PC-9 (cell line): ENCODE data around the gene PCAT6. TPM values are rescaled to one million over a fixed set of nuclear protein-coding genes. Genes with fewer than 3 reads are reported as not detected.
"Not testable (repeated sequence)": the region's sequence is repeated elsewhere in the genome, so short reads cannot be mapped to it uniquely, and the experiment has no call there.

Source experiments
- BruUV-seq: library from RNA; stranded (reverse); fragments of 400-500 nt; replicated peaks from 2 replicates; lab custom pipeline; 2021; lab: Mats Ljungman, UMichigan
- CTCF ChIA-PET: fragments of 300-600 bp; sonication (Branson Sonifier 250); formaldehyde crosslinking; loops from one replicate; lab custom pipeline; 2022; ENCODE audit warnings: antibody characterized with exemption; lab: Charles Lee
- POLR2A ChIA-PET: fragments of 300-600 bp; sonication (Branson Sonifier 250); formaldehyde crosslinking; loops from one replicate; lab custom pipeline; 2022; ENCODE audit warnings: antibody characterized with exemption; ENCODE audit not compliant: unreplicated experiment; lab: Charles Lee
- DNase-seq, 2 experiments: peaks; one replicate each; pipeline versions ENCODE4 v3.0.0 to v3.0.0-alpha.2; 2015 to 2022; ENCODE audit warnings: mixed read lengths in 1 of 2
- H2AFZ ChIP-seq: fragments of 200-600 bp; sonication (generic); 2 replicates; pipeline ENCODE4 v1.8.1; 2017; ENCODE audit warnings: antibody characterized with exemption
- H3F3A ChIP-seq: fragments of 200-600 bp; sonication (generic); 2 replicates; pipeline ENCODE4 v1.8.1; 2017; ENCODE audit warnings: antibody characterized with exemption, mild to moderate bottlenecking, low read depth; ENCODE audit not compliant: insufficient read depth
- H3K27ac ChIP-seq: fragments of 200-600 bp; sonication (generic); 2 replicates; pipeline ENCODE4 v1.6.1; 2016; ENCODE audit warnings: mixed run types
- H3K27me3 ChIP-seq: fragments of 200-600 bp; sonication (generic); 2 replicates; pipeline ENCODE4 v1.6.1; 2016; ENCODE audit warnings: low read depth, mixed run types; ENCODE audit not compliant: insufficient read depth
- H3K36me3 ChIP-seq: fragments of 200-600 bp; sonication (generic); 2 replicates; pipeline ENCODE4 v1.6.1; 2016; ENCODE audit warnings: low read depth, mixed run types
- H3K4me1 ChIP-seq: fragments of 200-600 bp; sonication (generic); replicated peaks from 2 replicates; pipeline ENCODE4 v1.6.1; 2016; ENCODE audit warnings: mixed run types; ENCODE audit not compliant: insufficient read depth
- H3K4me2 ChIP-seq: fragments of 200-600 bp; sonication (generic); 2 replicates; pipeline ENCODE4 v1.6.1; 2017; ENCODE audit warnings: mixed run types
- H3K4me3 ChIP-seq: fragments of 200-600 bp; sonication (generic); 2 replicates; pipeline ENCODE4 v1.6.1; 2016; ENCODE audit warnings: mixed run types
- H3K79me2 ChIP-seq: fragments of 200-600 bp; sonication (generic); 2 replicates; pipeline ENCODE4 v1.6.1; 2017; ENCODE audit warnings: low read depth, mixed run types
- H3K9me2 ChIP-seq: fragments of 200-600 bp; sonication (generic); 2 replicates; pipeline ENCODE4 v1.8.1; 2017; ENCODE audit warnings: mild to moderate bottlenecking; ENCODE audit not compliant: insufficient read depth
- H3K9me3 ChIP-seq: fragments of 200-600 bp; sonication (generic); 2 replicates; pipeline ENCODE4 v1.8.1; 2016; ENCODE audit warnings: low read depth; ENCODE audit not compliant: insufficient read depth
- H4K20me1 ChIP-seq: fragments of 200-600 bp; sonication (generic); 2 replicates; pipeline ENCODE4 v1.8.1; 2017; ENCODE audit not compliant: insufficient read depth
- CTCF ChIP-seq: fragments of 200-600 bp; sonication (generic); conservative IDR thresholded peaks from 2 replicates; pipeline ENCODE4 v1.6.1; 2017; ENCODE audit warnings: mixed run types, antibody characterized with exemption, mild to moderate bottlenecking, moderate library complexity
- EZH2 ChIP-seq: fragments of 200-600 bp; sonication (generic); IDR thresholded peaks from 2 replicates; pipeline ENCODE4 v1.8.0; 2017; ENCODE audit warnings: antibody characterized with exemption, low read depth
- intact Hi-C: fragments of 100-400 bp; cut with micrococcal nuclease; formaldehyde crosslinking; loops from one replicate; pipeline ENCODE4 v1.10.0; 2022; ENCODE audit not compliant: unreplicated experiment
- total RNA-seq: library from RNA; stranded (reverse); gene quantifications from 2 replicates; pipeline ENCODE4 v1.2.3, GENCODE V29; 2021

The PCAT6 gene
- total RNA-seq, 1 experiment from 2014 or later = 1.7 TPM

DNA sequence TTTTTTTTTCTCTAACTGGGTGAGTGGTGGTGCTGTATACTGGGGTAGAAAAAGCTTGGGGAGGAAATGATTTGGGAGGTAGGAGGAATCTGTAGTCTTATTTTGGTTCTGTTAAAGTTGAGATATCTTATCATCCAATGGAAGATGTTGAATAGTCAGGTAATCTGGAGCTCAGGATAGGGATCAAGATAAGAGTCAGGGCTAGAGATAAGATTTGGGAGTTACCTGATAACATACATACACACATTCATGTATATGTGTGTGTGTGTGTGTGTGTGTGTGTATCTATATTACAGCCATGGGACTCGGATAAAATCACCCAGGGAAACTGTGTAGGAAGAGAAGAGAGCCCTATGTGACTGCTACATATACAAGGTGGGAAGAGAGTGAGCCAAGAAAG is 8.1 kb downstream of the PCAT6 start:
- ChIA-PET POLR2A (no interaction called here), CTCF (no interaction called here)
- H3F3A ChIP-seq = peaks cover 18% of the 10 kb centered on the region; the same call in 1 of the 2 replicates
- no TSS peak for BruUV-seq
- H3K4me2 ChIP-seq = no peak overlapping the region
- no peak for DNase-seq
- TF ChIP-seq CTCF = no peak
- TF ChIP-seq EZH2 = no peak
- H3K9me2 ChIP-seq = no peaks in the 10 kb centered on the region
- no peaks in the 10 kb centered on the region for H3K27me3 ChIP-seq
- H3K4me1 ChIP-seq = peaks cover 23% of the 10 kb centered on the region
- no peak overlapping the region for H2AFZ ChIP-seq
- H3K4me3 ChIP-seq = no peak overlapping the region
- H3K9me3 ChIP-seq = no peaks in the 10 kb centered on the region
- no peaks in the 10 kb centered on the region for H3K36me3 ChIP-seq
- H3K27ac ChIP-seq = no peak overlapping the region
- intact Hi-C loops = no loop called here
- no peaks in the 10 kb centered on the region for H3K79me2 ChIP-seq
- no peaks in the 10 kb centered on the region for H4K20me1 ChIP-seq

- TF ChIP-seq CTCF = no peak
- no peak for TF ChIP-seq EZH2
- H3K4me2 ChIP-seq = peak overlapping the region; percentile 35
- DNase-seq = peak; percentile 40 to 91
- no peaks in the 10 kb centered on the region for H3K9me3 ChIP-seq
- H3K27ac ChIP-seq = peak overlapping the region; percentile 72
- no peaks in the 10 kb centered on the region for H4K20me1 ChIP-seq
- peaks cover 16% of the 10 kb centered on the region for H3K4me1 ChIP-seq
- POLR2A ChIA-PET = interaction anchor here (0.5 to 0.6 kb wide), 2 partner anchors 15 to 36 kb away, joined by 5 to 14 read pairs; no protein-coding TSS in a partner anchor
- H3F3A ChIP-seq = peaks cover 14% of the 10 kb centered on the region; the same call in 1 of the 2 replicates
- H3K27me3 ChIP-seq = no peaks in the 10 kb centered on the region
- no peak overlapping the region for H3K4me3 ChIP-seq
- H3K36me3 ChIP-seq = no peaks in the 10 kb centered on the region
- H3K9me2 ChIP-seq = no peaks in the 10 kb centered on the region
- H3K79me2 ChIP-seq = no peaks in the 10 kb centered on the region
- BruUV-seq = no TSS peak
- intact Hi-C loops = no loop called here
- H2AFZ ChIP-seq = no peak overlapping the region
- CTCF ChIA-PET = interaction anchor here (0.8 kb wide), 1 partner anchor 14 kb away, joined by 3 read pairs; no protein-coding TSS in a partner anchor
Observed at GRCh38 chr1:202821467-202821866, 10.7 kb downstream of the PCAT6 start.

DNA sequence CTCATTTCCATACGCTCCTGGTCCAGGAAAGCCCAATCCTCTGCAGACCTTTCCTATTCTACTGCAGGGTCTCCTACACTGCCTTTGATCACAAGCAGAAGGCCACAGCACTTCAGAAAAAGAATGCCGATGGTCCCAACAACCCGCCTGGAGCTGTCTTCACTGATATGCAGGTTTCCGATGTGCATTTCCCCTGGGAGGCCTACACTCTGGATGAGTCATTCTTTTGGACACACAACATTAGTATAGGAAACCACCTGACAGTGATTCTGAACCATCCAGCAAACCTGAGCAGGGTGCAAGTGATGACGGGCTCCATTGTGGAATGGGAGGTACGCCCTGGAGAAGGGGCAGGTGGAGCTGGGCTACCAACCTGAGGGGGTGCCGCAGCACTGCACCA is 15.0 kb downstream of the PCAT6 start:
- POLR2A ChIA-PET = no interaction called here
- H3F3A ChIP-seq = peaks cover 12% of the 10 kb centered on the region; the same call in 1 of the 2 replicates
- intact Hi-C loops = no loop called here

DNA sequence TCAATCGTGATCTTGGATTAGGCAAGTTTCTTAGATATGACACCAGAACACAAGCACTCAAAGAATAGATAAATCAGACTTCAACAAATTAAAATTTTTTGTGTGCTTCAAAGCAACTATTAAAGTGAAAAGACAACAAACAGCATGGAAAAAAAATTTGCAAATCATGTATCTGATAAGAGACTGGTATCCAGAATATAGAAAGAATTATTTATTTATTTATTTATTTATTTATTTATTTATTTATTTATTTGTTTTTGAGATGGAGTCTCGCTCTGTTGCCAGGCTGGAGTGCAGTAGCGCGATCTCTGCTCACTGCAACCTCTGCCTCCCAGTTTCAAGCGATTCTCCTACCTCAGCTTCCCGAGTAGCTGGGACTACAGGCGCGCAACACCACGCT is 18.5 kb downstream of the PCAT6 start:
- H3F3A ChIP-seq, H3K4me3 ChIP-seq, H3K4me1 ChIP-seq, CTCF ChIA-PET, intact Hi-C loops, H3K4me2 ChIP-seq, DNase-seq, H3K36me3 ChIP-seq, H2AFZ ChIP-seq, H4K20me1 ChIP-seq, H3K9me2 ChIP-seq, H3K79me2 ChIP-seq, H3K27me3 ChIP-seq, H3K27ac ChIP-seq, H3K9me3 ChIP-seq, BruUV-seq, POLR2A ChIA-PET: not testable (repeated sequence)

More for the DNA sequence above, 15.0 kb downstream of the PCAT6 start:
- Histone ChIP-seq H3K79me2 (no peaks in the 10 kb centered on the region), H2AFZ (no peak overlapping the region), H3K36me3 (no peaks in the 10 kb centered on the region), H3K4me1 (peaks cover 16% of the 10 kb centered on the region), H3K27me3 (no peaks in the 10 kb centered on the region), H3K4me3 (no peak overlapping the region), H3K9me2 (no peaks in the 10 kb centered on the region), H4K20me1 (no peaks in the 10 kb centered on the region), H3K27ac (no peak overlapping the region), H3K9me3 (no peaks in the 10 kb centered on the region), H3K4me2 (no peak overlapping the region)
- no TSS peak for BruUV-seq
- CTCF ChIA-PET = no interaction called here
- TF ChIP-seq CTCF (no peak), EZH2 (no peak)
- DNase-seq = no peak
